Thyroid gland (tissue), 4 donors: ENCODE measurements around the gene USP48.

Source experiments
- CTCF ChIP-seq, 6 experiments: fragments of 200-600 bp in 3 of 6; fragments of 450-650 bp in 3 of 6; sonication (generic) in 3 of 6; IDR thresholded peaks; one replicate each; pipeline ENCODE4 v1.5.1; 2016 to 2019; ENCODE audit warnings: antibody characterized with exemption in 6 of 6, mild to moderate bottlenecking in 2 of 6, inconsistent platforms in 1 of 6, moderate library complexity in 1 of 6
- POLR2A ChIP-seq, 2 donors: fragments of 450-650 bp; IDR thresholded peaks; one replicate each; pipeline ENCODE4 v1.6.1; 2017; ENCODE audit warnings: antibody characterized with exemption in 2 of 2, mild to moderate bottlenecking in 2 of 2, moderate library complexity in 1 of 2

GRCh38 chr1:21671915-21672314 lies 111.0 kb downstream of the USP48 start:
- no peak for TF ChIP-seq POLR2A (IDR thresholded peaks at IDR 0.05)
- TF ChIP-seq CTCF (IDR thresholded peaks at IDR 0.05): no peak
